GM12873 (cell line): ENCODE measurements around the gene LAGE3.

Experiments
- CTCF ChIP-seq: IDR thresholded peaks from 2 replicates; pipeline ENCODE4 v1.5.1; 2012; ENCODE audit warnings: low read depth, mild to moderate bottlenecking, moderate library complexity, low read length, control low read depth; ENCODE audit not compliant: insufficient read depth; ENCODE audit errors: missing control alignments

LAGE3 gene

DNA sequence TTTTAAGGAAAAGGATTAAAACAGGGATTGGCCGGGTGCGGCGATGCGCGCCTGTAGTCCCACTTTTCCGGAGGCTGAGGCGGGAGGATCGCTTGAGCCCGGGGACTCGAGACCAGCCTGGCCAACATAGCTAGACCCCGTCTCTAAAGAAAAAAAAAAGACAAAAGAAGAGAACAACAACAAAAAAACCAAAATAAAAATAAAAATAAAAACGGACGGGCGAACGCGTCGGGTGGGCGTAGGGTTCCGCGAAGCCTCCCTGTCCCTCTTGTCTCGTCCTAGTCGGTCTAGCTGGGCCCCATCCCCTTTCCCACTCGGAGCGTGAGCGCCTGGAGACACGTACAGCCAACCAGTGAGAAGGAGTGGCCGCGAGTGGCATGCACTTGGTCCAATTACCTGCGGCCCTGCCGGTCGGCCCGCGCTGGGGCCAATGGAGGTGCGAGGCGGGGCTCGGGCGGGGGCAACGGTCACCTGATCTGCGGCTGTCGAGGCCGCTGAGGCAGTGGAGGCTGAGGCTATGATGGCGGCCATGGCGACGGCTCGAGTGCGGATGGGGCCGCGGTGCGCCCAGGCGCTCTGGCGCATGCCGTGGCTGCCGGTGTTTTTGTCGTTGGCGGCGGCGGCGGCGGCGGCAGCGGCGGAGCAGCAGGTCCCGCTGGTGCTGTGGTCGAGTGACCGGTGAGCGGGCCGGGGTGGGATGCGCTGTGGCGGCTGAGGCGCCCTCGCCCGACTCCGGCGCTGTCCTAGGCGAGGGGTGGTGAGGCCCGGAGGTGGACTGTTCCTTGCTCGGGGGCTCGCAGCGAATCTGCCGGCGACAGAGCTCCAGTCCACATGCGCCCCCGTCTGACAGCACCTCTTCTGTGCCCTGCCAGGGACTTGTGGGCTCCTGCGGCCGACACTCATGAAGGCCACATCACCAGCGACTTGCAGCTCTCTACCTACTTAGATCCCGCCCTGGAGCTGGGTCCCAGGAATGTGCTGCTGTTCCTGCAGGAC is 50.6 kb downstream of the LAGE3 start, which contains the start of gene ATP6AP1:
ATP6AP1 (plus strand) TSS at position 502 of the 996 bp plus-strand sequence; CDS start at position 518, 16 bp downstream.
- TF ChIP-seq CTCF, result peak; percentile 18
